ENCODE measurements around the gene OR2AG1.

DNA sequence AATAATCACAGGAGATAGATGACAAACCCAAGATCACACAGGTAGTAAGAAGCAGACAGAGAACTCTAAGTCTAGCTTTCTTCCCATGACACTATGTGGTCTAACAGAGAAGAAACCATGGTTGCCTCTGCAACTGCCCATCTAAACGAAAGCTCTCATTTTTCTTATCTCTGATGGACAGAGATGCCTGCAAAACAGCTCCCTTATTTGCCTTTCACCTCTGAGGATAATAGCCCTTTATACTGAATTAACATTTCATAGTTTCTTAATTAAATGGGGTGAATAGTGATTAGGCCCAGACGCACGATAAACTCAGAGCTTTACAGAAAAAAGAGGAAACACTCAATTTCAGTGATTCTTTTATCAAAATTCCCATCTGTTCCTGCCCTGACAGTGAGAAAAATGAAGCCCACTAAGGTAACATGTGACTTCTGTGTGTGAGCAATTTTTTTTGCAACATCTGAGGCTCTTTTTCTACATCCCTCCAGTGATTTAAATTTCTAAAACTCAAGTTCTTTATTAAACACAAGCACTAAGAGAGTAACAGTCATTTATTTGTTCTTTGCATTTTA, 35.6 kb upstream of the OR2AG1 start:
- TF ChIP-seq, protein P1, sequence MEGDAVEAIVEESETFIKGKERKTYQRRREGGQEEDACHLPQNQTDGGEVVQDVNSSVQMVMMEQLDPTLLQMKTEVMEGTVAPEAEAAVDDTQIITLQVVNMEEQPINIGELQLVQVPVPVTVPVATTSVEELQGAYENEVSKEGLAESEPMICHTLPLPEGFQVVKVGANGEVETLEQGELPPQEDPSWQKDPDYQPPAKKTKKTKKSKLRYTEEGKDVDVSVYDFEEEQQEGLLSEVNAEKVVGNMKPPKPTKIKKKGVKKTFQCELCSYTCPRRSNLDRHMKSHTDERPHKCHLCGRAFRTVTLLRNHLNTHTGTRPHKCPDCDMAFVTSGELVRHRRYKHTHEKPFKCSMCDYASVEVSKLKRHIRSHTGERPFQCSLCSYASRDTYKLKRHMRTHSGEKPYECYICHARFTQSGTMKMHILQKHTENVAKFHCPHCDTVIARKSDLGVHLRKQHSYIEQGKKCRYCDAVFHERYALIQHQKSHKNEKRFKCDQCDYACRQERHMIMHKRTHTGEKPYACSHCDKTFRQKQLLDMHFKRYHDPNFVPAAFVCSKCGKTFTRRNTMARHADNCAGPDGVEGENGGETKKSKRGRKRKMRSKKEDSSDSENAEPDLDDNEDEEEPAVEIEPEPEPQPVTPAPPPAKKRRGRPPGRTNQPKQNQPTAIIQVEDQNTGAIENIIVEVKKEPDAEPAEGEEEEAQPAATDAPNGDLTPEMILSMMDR (IDR thresholded peaks at IDR 0.05; ENCODE audit: low read depth, low read length): no peak
- TF ChIP-seq EZH2phosphoT487 (IDR thresholded peaks at IDR 0.05; ENCODE audit: low read depth): no peak

Data from OCI-LY3 (cell line).